Stimulated activated naive CD8-positive, alpha-beta T cell treated with anti-CD3 and anti-CD28 coated beads, Interleukin-15, Interleukin-2, amounts not matched to agents 100 ng/mL and 50 ng/mL, for 24 hours (primary cell): ENCODE results near the gene ELK4.

Experiments used
- H3K27ac Mint-ChIP-seq: one replicate; pipeline ENCODE4 v1.8.0; 2021; ENCODE audit warnings: mild to moderate bottlenecking, mixed read lengths
- H3K27me3 Mint-ChIP-seq: one replicate; pipeline ENCODE4 v1.8.0; 2021; ENCODE audit warnings: mixed read lengths
- H3K36me3 Mint-ChIP-seq: one replicate; pipeline ENCODE4 v1.8.0; 2021; ENCODE audit warnings: low read depth, mixed read lengths
- H3K4me1 Mint-ChIP-seq: one replicate; pipeline ENCODE4 v1.8.0; 2021; ENCODE audit warnings: low read depth, mixed read lengths
- H3K4me3 Mint-ChIP-seq: one replicate; pipeline ENCODE4 v1.8.0; 2021; ENCODE audit warnings: mild to moderate bottlenecking, mixed read lengths
- H3K9me3 Mint-ChIP-seq: one replicate; pipeline ENCODE4 v1.8.0; 2021; ENCODE audit warnings: mixed read lengths

ELK4 gene

GRCh38 chr1:205589618-205590456 lies 42.0 kb downstream of the ELK4 start:
- Mint-ChIP-seq H3K4me3 (no peak overlapping the region), H3K36me3 (peaks cover 8% of the 10 kb centered on the region), H3K4me1 (peaks cover 40% of the 10 kb centered on the region), H3K9me3 (no peaks in the 10 kb centered on the region), H3K27me3 (no peaks in the 10 kb centered on the region), H3K27ac (no peak overlapping the region)

- no peak overlapping the region for H3K4me3 Mint-ChIP-seq
- no peaks in the 10 kb centered on the region for H3K27me3 Mint-ChIP-seq
- no peaks in the 10 kb centered on the region for H3K9me3 Mint-ChIP-seq
- H3K4me1 Mint-ChIP-seq = peaks cover 34% of the 10 kb centered on the region
- peaks cover 2% of the 10 kb centered on the region for H3K36me3 Mint-ChIP-seq
- H3K27ac Mint-ChIP-seq = no peak overlapping the region
Observed at GRCh38 chr1:205589046-205589445, 42.8 kb downstream of the ELK4 start.

GRCh38 chr1:205588636-205589035 lies 43.2 kb downstream of the ELK4 start:
- Mint-ChIP-seq H3K27ac (no peak overlapping the region), H3K4me3 (no peak overlapping the region), H3K9me3 (no peaks in the 10 kb centered on the region), H3K27me3 (no peaks in the 10 kb centered on the region), H3K4me1 (peaks cover 29% of the 10 kb centered on the region), H3K36me3 (no peaks in the 10 kb centered on the region)

- peaks cover 25% of the 10 kb centered on the region for H3K4me1 Mint-ChIP-seq
- H3K9me3 Mint-ChIP-seq = no peaks in the 10 kb centered on the region
- H3K4me3 Mint-ChIP-seq = no peak overlapping the region
- no peaks in the 10 kb centered on the region for H3K27me3 Mint-ChIP-seq
- no peaks in the 10 kb centered on the region for H3K36me3 Mint-ChIP-seq
- no peak overlapping the region for H3K27ac Mint-ChIP-seq
Observed at GRCh38 chr1:205587581-205587980, 44.2 kb downstream of the ELK4 start.

GRCh38 chr1:205585835-205586785 lies 45.7 kb downstream of the ELK4 start:
- Mint-ChIP-seq H3K4me1 (peaks cover 26% of the 10 kb centered on the region), H3K4me3 (no peak overlapping the region), H3K9me3 (no peaks in the 10 kb centered on the region), H3K36me3 (no peaks in the 10 kb centered on the region), H3K27ac (no peak overlapping the region), H3K27me3 (no peaks in the 10 kb centered on the region)

- H3K4me3 Mint-ChIP-seq = no peak overlapping the region
- no peaks in the 10 kb centered on the region for H3K9me3 Mint-ChIP-seq
Observed at GRCh38 chr1:205585169-205585834, 46.5 kb downstream of the ELK4 start.

GRCh38 chr1:205584732-205585131 lies 47.1 kb downstream of the ELK4 start:
- H3K27ac Mint-ChIP-seq = no peak overlapping the region
- no peaks in the 10 kb centered on the region for H3K9me3 Mint-ChIP-seq
- H3K4me3 Mint-ChIP-seq = no peak overlapping the region
- no peaks in the 10 kb centered on the region for H3K27me3 Mint-ChIP-seq
- H3K4me1 Mint-ChIP-seq = peaks cover 22% of the 10 kb centered on the region
- no peaks in the 10 kb centered on the region for H3K36me3 Mint-ChIP-seq

More at GRCh38 chr1:205585169-205585834, 46.5 kb downstream of the ELK4 start:
- H3K27ac Mint-ChIP-seq = no peak overlapping the region
- no peaks in the 10 kb centered on the region for H3K27me3 Mint-ChIP-seq
- H3K36me3 Mint-ChIP-seq = no peaks in the 10 kb centered on the region
- peaks cover 22% of the 10 kb centered on the region for H3K4me1 Mint-ChIP-seq

GRCh38 chr1:205583461-205584130 lies 48.2 kb downstream of the ELK4 start:
- H3K36me3 Mint-ChIP-seq = no peaks in the 10 kb centered on the region
- H3K9me3 Mint-ChIP-seq = no peaks in the 10 kb centered on the region
- no peak overlapping the region for H3K27ac Mint-ChIP-seq
- H3K4me1 Mint-ChIP-seq = peaks cover 17% of the 10 kb centered on the region
- H3K4me3 Mint-ChIP-seq = no peak overlapping the region
- no peaks in the 10 kb centered on the region for H3K27me3 Mint-ChIP-seq

- Mint-ChIP-seq H3K27ac (no peak overlapping the region), H3K4me3 (no peak overlapping the region), H3K27me3 (no peaks in the 10 kb centered on the region), H3K9me3 (no peaks in the 10 kb centered on the region), H3K4me1 (peaks cover 16% of the 10 kb centered on the region), H3K36me3 (no peaks in the 10 kb centered on the region)
Observed at GRCh38 chr1:205582471-205583291, 49.1 kb downstream of the ELK4 start.

GRCh38 chr1:205582046-205582445 lies 49.8 kb downstream of the ELK4 start:
- Mint-ChIP-seq H3K9me3 (no peaks in the 10 kb centered on the region), H3K27ac (no peak overlapping the region), H3K4me3 (no peak overlapping the region), H3K4me1 (peaks cover 16% of the 10 kb centered on the region), H3K36me3 (no peaks in the 10 kb centered on the region), H3K27me3 (no peaks in the 10 kb centered on the region)

GRCh38 chr1:205581321-205581980 lies 50.4 kb downstream of the ELK4 start:
- H3K4me3 Mint-ChIP-seq = no peak overlapping the region
- H3K27ac Mint-ChIP-seq = no peak overlapping the region
- no peaks in the 10 kb centered on the region for H3K27me3 Mint-ChIP-seq
- no peaks in the 10 kb centered on the region for H3K36me3 Mint-ChIP-seq
- H3K4me1 Mint-ChIP-seq = peaks cover 16% of the 10 kb centered on the region
- no peaks in the 10 kb centered on the region for H3K9me3 Mint-ChIP-seq

GRCh38 chr1:205580923-205581180 lies 51.0 kb downstream of the ELK4 start:
- Mint-ChIP-seq H3K4me3 (no peak overlapping the region), H3K27ac (no peak overlapping the region), H3K27me3 (no peaks in the 10 kb centered on the region), H3K9me3 (no peaks in the 10 kb centered on the region), H3K4me1 (peaks cover 16% of the 10 kb centered on the region), H3K36me3 (no peaks in the 10 kb centered on the region)

- peaks cover 16% of the 10 kb centered on the region for H3K4me1 Mint-ChIP-seq
- no peaks in the 10 kb centered on the region for H3K27me3 Mint-ChIP-seq
- no peaks in the 10 kb centered on the region for H3K36me3 Mint-ChIP-seq
- no peaks in the 10 kb centered on the region for H3K9me3 Mint-ChIP-seq
- H3K4me3 Mint-ChIP-seq = no peak overlapping the region
- no peak overlapping the region for H3K27ac Mint-ChIP-seq
Observed at GRCh38 chr1:205580140-205580922, 51.5 kb downstream of the ELK4 start.
